Memory B cell (primary cell): ENCODE measurements around the gene CTRB2.
"Not testable (repeated sequence)": the region's sequence is repeated elsewhere in the genome, so short reads cannot be mapped to it uniquely, and the experiment has no call there.

Experiments
- ATAC-seq: fragments of 150-1000 bp; cut with Tn5 transposase; 2 replicates; pipeline ENCODE4 v1.10.0; 2021; ENCODE audit warnings: low read depth, mild to moderate bottlenecking, moderate library complexity
- DNase-seq, 2 donors: peaks; one replicate each; pipeline ENCODE4 v3.0.0; 2022; ENCODE audit warnings: low spot score in 2 of 2
- H3K27ac Mint-ChIP-seq: one replicate; pipeline ENCODE4 v1.8.0; 2022; ENCODE audit warnings: mild to moderate bottlenecking, moderate library complexity, mixed read lengths
- H3K27me3 Mint-ChIP-seq: one replicate; pipeline ENCODE4 v1.8.0; 2022; ENCODE audit warnings: mixed read lengths
- H3K36me3 Mint-ChIP-seq: one replicate; pipeline ENCODE4 v1.8.0; 2022; ENCODE audit warnings: mild to moderate bottlenecking, mixed read lengths
- H3K4me1 Mint-ChIP-seq: one replicate; pipeline ENCODE4 v1.8.0; 2022; ENCODE audit warnings: mixed read lengths
- H3K4me3 Mint-ChIP-seq: one replicate; pipeline ENCODE4 v1.8.0; 2022; ENCODE audit warnings: mild to moderate bottlenecking, moderate library complexity, mixed read lengths
- H3K9me3 Mint-ChIP-seq: one replicate; pipeline ENCODE4 v1.8.0; 2022; ENCODE audit warnings: mixed read lengths

Gene CTRB2

DNA sequence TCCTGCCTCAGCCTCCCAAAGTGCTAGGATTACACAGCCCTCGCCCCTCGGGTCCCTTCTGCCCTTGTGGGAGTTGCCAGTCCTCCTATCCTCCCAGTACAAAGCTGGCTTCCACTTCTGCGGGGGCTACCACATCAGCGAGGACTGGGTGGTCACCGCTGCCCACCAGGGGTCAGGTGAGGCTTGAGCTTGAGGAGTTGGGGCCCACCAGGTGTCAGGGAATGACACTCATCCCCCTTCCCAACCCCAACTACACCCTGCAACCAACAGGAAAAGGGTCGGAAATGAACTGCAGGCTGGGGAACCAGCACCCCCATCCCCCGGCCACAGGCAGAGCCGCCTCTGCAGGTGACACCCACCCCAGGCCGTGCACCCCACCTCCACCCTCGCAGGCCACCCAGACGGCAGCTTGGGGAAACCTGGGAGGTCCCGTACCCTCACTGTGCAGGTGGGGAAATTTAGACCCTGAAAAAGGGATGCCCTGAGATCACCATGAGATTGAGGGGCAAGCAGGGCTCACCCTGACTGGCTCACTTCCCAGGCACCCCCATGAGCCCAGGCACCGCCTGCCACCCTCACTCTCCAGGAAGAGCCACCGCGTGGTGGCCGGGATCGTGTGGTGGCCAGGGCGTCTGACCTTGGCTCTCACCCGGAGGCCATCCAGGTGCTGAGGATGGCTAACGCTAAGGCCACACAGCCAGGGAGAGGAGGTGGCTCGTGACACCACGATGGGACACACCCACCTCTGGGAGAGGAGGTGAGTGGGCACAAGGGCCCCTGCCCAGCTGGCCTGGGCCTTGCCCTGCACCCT, 19.8 kb upstream of the CTRB2 start:
- H3K4me3 Mint-ChIP-seq, result no peak overlapping the region
- DNase-seq (no peak), ATAC-seq (no peak)
- H3K27ac Mint-ChIP-seq, result no peak overlapping the region
- no peaks in the 10 kb centered on the region for H3K9me3 Mint-ChIP-seq
- H3K4me1 Mint-ChIP-seq, result no peaks in the 10 kb centered on the region
- H3K27me3 Mint-ChIP-seq, result peaks cover 24% of the 10 kb centered on the region
- H3K36me3 Mint-ChIP-seq, result no peaks in the 10 kb centered on the region

DNA sequence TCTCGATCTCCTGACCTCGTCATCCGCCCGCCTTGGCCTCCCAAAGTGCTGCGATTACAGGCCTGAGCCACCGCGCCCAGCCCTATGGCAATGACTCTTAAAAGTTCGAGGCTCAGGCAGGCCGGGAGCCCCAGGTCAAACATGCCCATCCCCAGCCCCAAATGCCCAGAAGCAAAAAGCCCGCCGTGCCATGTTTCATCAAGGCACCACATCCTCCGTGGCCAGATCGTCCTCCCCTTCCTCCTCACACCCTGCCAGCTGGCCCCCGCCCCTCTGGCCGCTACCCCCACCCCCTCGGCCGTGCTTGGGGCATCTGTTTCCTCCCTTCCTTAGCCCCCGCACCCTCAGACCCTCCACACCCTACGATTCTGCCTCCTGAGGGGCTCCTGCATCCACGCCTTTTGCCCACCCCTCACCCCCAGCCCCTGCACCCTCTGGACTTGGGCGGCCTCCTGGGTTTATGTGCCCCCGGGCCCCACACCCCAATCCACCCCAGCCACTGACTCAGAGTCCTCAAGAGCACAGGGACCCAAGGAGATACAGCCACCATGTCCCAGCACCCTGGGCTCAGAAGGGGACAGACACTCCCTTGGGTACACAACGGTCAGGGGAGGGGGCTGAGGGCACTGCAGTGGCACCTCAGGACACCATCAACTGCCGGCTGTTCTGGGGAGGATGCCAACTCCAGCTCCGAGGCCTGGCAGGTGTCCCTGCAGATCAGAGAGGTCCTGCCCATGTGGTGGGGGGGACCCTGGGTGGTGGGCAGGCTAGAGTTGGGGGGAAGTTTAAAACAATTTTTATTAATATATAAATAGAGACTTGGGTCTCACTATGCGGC, 18.9 kb upstream of the CTRB2 start:
- Mint-ChIP-seq H3K27me3 (peaks cover 20% of the 10 kb centered on the region), H3K36me3 (no peaks in the 10 kb centered on the region), H3K4me1 (no peaks in the 10 kb centered on the region), H3K4me3 (no peak overlapping the region), H3K27ac (no peak overlapping the region), H3K9me3 (no peaks in the 10 kb centered on the region)
- ATAC-seq (no peak), DNase-seq (no peak)

- DNase-seq, result no peak
- H3K4me1 Mint-ChIP-seq, result peaks cover 3% of the 10 kb centered on the region
- peaks cover 16% of the 10 kb centered on the region for H3K27me3 Mint-ChIP-seq
- no peak overlapping the region for H3K4me3 Mint-ChIP-seq
- H3K27ac Mint-ChIP-seq, result no peak overlapping the region
- ATAC-seq, result no peak
- no peaks in the 10 kb centered on the region for H3K9me3 Mint-ChIP-seq
- H3K36me3 Mint-ChIP-seq, result no peaks in the 10 kb centered on the region
These were observed 18.1 kb upstream of the CTRB2 start for GRCh38 chr16:75225092-75225491.

- peaks cover 7% of the 10 kb centered on the region for H3K4me1 Mint-ChIP-seq
- H3K4me3 Mint-ChIP-seq, result no peak overlapping the region
- no peaks in the 10 kb centered on the region for H3K36me3 Mint-ChIP-seq
- no peak for DNase-seq
- H3K9me3 Mint-ChIP-seq, result no peaks in the 10 kb centered on the region
- H3K27me3 Mint-ChIP-seq, result peaks cover 16% of the 10 kb centered on the region
- no peak for ATAC-seq
- H3K27ac Mint-ChIP-seq, result no peak overlapping the region
These were observed 17.5 kb upstream of the CTRB2 start for GRCh38 chr16:75224306-75225082.

DNA sequence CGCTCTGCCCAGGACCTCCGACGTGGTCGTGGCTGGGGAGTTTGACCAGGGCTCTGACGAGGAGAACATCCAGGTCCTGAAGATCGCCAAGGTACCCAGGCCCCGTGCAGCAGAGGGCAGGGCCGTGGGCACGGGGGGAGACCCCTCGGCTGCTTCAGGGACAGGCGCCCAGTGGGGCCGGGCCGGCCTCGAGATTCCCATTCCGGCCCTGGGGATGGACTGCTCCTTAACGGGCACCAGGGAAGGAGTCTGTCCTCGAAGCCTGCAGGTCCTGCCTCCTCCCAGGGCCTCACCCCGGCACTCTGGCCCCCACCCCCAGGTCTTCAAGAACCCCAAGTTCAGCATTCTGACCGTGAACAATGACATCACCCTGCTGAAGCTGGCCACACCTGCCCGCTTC, 16.2 kb upstream of the CTRB2 start:
- not testable (repeated sequence) for H3K4me1 Mint-ChIP-seq, H3K36me3 Mint-ChIP-seq, H3K4me3 Mint-ChIP-seq, H3K9me3 Mint-ChIP-seq, H3K27ac Mint-ChIP-seq, DNase-seq, ATAC-seq
- H3K27me3 Mint-ChIP-seq, result peaks cover 16% of the 10 kb centered on the region

DNA sequence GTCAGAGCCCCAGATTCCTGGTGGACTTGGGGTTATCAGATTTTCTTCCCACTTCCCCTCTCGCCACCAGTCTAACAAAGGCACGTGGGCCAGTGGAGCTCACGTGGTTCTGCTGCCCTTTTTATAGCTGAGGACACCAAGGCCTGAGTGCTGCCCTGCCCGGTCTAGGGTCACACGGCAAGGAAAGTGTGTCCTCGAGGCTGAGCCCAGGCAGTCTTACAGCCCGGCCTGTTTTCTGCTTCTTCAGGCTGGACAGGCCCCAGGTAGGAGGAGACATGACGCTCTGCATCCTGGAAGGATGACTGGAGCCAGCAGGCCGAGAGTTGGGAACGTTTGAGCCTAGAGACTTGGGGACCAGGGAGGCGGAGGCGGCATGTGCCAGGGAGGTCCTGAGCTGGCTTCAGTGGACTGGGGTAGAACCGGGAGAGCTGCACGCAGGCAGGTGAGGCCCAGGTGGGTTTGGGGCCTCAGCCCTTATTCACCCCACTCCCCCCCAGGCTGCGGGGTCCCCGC, 15.4 kb upstream of the CTRB2 start:
- Mint-ChIP-seq H3K36me3 (no peaks in the 10 kb centered on the region), H3K4me3 (no peak overlapping the region), H3K9me3 (no peaks in the 10 kb centered on the region), H3K4me1 (peaks cover 10% of the 10 kb centered on the region), H3K27me3 (peaks cover 10% of the 10 kb centered on the region), H3K27ac (no peak overlapping the region)
- DNase-seq (no peak), ATAC-seq (no peak)

- H3K4me1 Mint-ChIP-seq, result peaks cover 10% of the 10 kb centered on the region
- DNase-seq (no peak), ATAC-seq (peak; percentile 69)
- H3K36me3 Mint-ChIP-seq, result no peaks in the 10 kb centered on the region
- H3K9me3 Mint-ChIP-seq, result no peaks in the 10 kb centered on the region
- H3K27me3 Mint-ChIP-seq, result peaks cover 3% of the 10 kb centered on the region
- peak overlapping the region; percentile 85 for H3K4me3 Mint-ChIP-seq
- H3K27ac Mint-ChIP-seq, result peak overlapping the region; percentile 49
These were observed 12.9 kb upstream of the CTRB2 start for GRCh38 chr16:75219838-75220237.

GRCh38 chr16:75219088-75219487, 12.1 kb upstream of the CTRB2 start:
- H3K9me3 Mint-ChIP-seq, result no peaks in the 10 kb centered on the region
- peak overlapping the region; percentile 28 for H3K4me3 Mint-ChIP-seq
- H3K27me3 Mint-ChIP-seq, result peaks cover 2% of the 10 kb centered on the region
- ATAC-seq (no peak), DNase-seq (no peak)
- H3K27ac Mint-ChIP-seq, result no peak overlapping the region
- H3K4me1 Mint-ChIP-seq, result peaks cover 10% of the 10 kb centered on the region
- H3K36me3 Mint-ChIP-seq, result no peaks in the 10 kb centered on the region

- no peaks in the 10 kb centered on the region for H3K36me3 Mint-ChIP-seq
- no peaks in the 10 kb centered on the region for H3K9me3 Mint-ChIP-seq
- DNase-seq (no peak), ATAC-seq (peak; percentile 53)
- peaks cover 2% of the 10 kb centered on the region for H3K27me3 Mint-ChIP-seq
- peak within 1 kb of the TSS; percentile 49 for H3K27ac Mint-ChIP-seq
- H3K4me1 Mint-ChIP-seq, result peaks cover 10% of the 10 kb centered on the region
- peak within 1 kb of the TSS; percentile 85 for H3K4me3 Mint-ChIP-seq
These were observed 11.5 kb upstream of the CTRB2 start, which contains the start of gene CTRB1 for GRCh38 chr16:75218256-75219076. Gene CTRB1 (plus strand): TSS chr16:75218988. CDS start chr16:75219008, 20 bp downstream.

GRCh38 chr16:75217389-75217851, 10.5 kb upstream of the CTRB2 start:
- peaks cover 4% of the 10 kb centered on the region for H3K27me3 Mint-ChIP-seq
- H3K36me3 Mint-ChIP-seq, result no peaks in the 10 kb centered on the region
- no peak for DNase-seq
- ATAC-seq, result no peak
- no peak overlapping the region for H3K27ac Mint-ChIP-seq
- no peak overlapping the region for H3K4me3 Mint-ChIP-seq
- peaks cover 10% of the 10 kb centered on the region for H3K4me1 Mint-ChIP-seq
- no peaks in the 10 kb centered on the region for H3K9me3 Mint-ChIP-seq

DNA sequence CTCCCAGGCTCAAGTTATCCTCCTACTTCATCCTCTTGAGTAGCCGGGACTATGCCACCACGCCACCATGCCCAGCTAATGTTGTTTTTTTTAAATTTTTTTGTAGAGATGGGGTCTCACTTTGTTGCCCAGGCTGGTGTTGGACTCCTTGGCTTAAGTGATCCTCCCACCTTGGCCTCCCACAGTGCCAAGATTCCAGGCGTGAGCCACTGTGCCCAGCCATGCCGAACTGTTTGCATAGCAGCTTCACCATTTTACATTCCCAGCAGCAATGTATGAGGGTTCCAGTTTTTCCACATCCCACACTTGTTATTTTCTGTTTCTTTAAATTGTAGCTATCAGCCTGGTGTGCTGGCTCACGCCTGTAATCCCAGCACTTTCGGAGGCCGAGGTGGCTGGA, 9.6 kb upstream of the CTRB2 start:
- H3K4me1 Mint-ChIP-seq, result peaks cover 10% of the 10 kb centered on the region
- DNase-seq (no peak), ATAC-seq (no peak)
- no peaks in the 10 kb centered on the region for H3K36me3 Mint-ChIP-seq
- H3K27me3 Mint-ChIP-seq, result peaks cover 3% of the 10 kb centered on the region
- H3K9me3 Mint-ChIP-seq, result no peaks in the 10 kb centered on the region
- H3K27ac Mint-ChIP-seq, result no peak overlapping the region
- no peak overlapping the region for H3K4me3 Mint-ChIP-seq

DNA sequence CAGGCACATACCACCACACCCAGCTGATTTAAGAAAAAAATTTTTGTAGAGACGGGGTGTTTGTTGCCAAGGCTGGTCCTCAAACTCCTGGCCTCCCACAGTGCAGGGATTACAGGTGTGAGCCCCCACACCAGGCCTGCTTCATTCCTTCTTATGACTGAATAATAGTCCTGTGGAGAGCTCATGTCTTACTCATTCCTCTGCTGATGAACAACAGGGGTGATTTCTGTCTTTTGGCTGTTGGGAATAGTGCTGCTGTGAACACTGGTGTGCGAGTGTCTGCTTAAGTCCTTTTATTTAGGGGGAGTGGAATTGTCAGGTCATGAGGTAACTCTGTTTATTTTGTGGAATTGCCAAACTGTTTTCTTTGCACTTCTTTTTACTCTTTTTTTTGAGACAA, 9.2 kb upstream of the CTRB2 start:
- Mint-ChIP-seq H3K27me3 (peaks cover 3% of the 10 kb centered on the region), H3K9me3 (no peaks in the 10 kb centered on the region), H3K4me3 (no peak overlapping the region), H3K4me1 (peaks cover 10% of the 10 kb centered on the region), H3K36me3 (no peaks in the 10 kb centered on the region), H3K27ac (no peak overlapping the region)
- no peak for ATAC-seq
- no peak for DNase-seq

DNA sequence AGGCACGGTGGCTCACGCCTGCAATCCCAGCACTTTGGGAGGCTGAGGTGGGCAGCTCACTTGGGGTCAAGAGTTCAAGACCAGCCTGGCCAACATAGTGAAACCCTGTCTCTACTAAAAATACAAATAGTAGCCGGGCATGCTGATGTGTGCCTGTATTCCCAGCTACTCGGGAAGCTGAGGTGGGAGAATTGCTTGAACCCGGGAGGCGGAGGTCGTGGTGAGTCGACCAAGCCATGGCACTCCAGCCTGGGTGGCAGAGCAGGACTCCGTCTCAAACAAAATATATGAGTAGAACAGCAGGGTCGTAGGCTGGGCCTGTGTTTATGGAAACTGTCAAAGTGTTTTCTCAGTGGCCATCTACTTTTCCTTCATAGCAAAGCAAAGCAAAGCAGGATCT, 4.3 kb upstream of the CTRB2 start:
- ATAC-seq, DNase-seq, H3K9me3 Mint-ChIP-seq, H3K4me1 Mint-ChIP-seq, H3K36me3 Mint-ChIP-seq, H3K4me3 Mint-ChIP-seq, H3K27me3 Mint-ChIP-seq, H3K27ac Mint-ChIP-seq: not testable (repeated sequence)
